ENCODE data around the gene HOXC10. TPM values are rescaled to one million over a fixed set of nuclear protein-coding genes. Genes with fewer than 3 reads are reported as not detected.

HOXC10 gene
- total and polyA plus RNA-seq, 2 donors (not counting 1 experiment from before 2014, with no cell fraction given), result not detected

GRCh38 chr12:54039417-54040147, 54.6 kb downstream of the HOXC10 start:
- H3K4me3 Mint-ChIP-seq, result no peak overlapping the region
- H3K4me1 ChIP-seq (ENCODE audit: control insufficient read depth in 2 of 2, insufficient read depth in 2 of 2, low read length in 2 of 2), result peaks cover 4 to 8% of the 10 kb centered on the region in 2 donors
- WGBS (ENCODE audit: insufficient coverage), result 36% methylated on average over 15 of the region's 16 CpGs
- ChIA-PET POLR2A (no interaction called here), CTCF (no interaction called here)
- no peak overlapping the region for H2AFZ ChIP-seq (ENCODE audit: insufficient read depth, low read depth, low read length, poor library complexity, severe bottlenecking)
- TF ChIP-seq CTCF (IDR thresholded peaks at IDR 0.05) (no peak), EZH2 (IDR thresholded peaks at IDR 0.05; ENCODE audit: borderline replicate concordance, insufficient read depth, low read depth, low read length, poor library complexity, severe bottlenecking) (no peak)
- no peak overlapping the region for H3K4me2 ChIP-seq (replicated peaks; ENCODE audit: low read depth, low read length, poor library complexity, severe bottlenecking)
- H3K9me3 Mint-ChIP-seq (ENCODE audit: insufficient read depth), result no peaks in the 10 kb centered on the region
- H3K9me3 ChIP-seq (ENCODE audit: control extremely low read depth in 1 of 3, control insufficient read depth in 2 of 3, insufficient read depth in 1 of 3, low read length in 2 of 3), result peaks cover 0 to 15% (median 0%) of the 10 kb centered on the region in 3 donors
- H4K20me1 ChIP-seq (ENCODE audit: control insufficient read depth, insufficient read depth, low read length, poor library complexity, severe bottlenecking), result no peaks in the 10 kb centered on the region
- no peak overlapping the region for H3K27ac Mint-ChIP-seq
- no peak overlapping the region for H3K9ac ChIP-seq (ENCODE audit: low read length)
- ATAC-seq (ENCODE audit: low read depth), result no peak
- intact Hi-C loops (cut with micrococcal nuclease), result no loop called here
- H3K4me3 ChIP-seq (ENCODE audit: control extremely low read depth in 1 of 5, extremely low read depth in 1 of 5, insufficient read depth in 1 of 5, low read depth in 2 of 5, low read length in 4 of 5), result no peak overlapping the region
- H3K27me3 ChIP-seq (replicated peaks in 1 of 4; ENCODE audit: control extremely low read depth in 1 of 4, control insufficient read depth in 3 of 4, insufficient read depth in 4 of 4, low read length in 3 of 4), result peaks cover 0 to 92% (median 63%) of the 10 kb centered on the region in 4 experiments
- no peak for DNase-seq
- no peaks in the 10 kb centered on the region for H3K79me2 ChIP-seq (ENCODE audit: control insufficient read depth, insufficient read depth, low read length)
- no peaks in the 10 kb centered on the region for H3K36me3 ChIP-seq (replicated peaks in 1 of 2; ENCODE audit: control extremely low read depth in 1 of 2, control insufficient read depth in 1 of 2, extremely low read depth in 1 of 2, insufficient read depth in 2 of 2, low read length in 1 of 2)
- peaks cover 3% of the 10 kb centered on the region for H3K4me1 Mint-ChIP-seq
- H3K27me3 Mint-ChIP-seq, result peaks cover 82% of the 10 kb centered on the region
- H3K27ac ChIP-seq (ENCODE audit: low read length in 2 of 2), result no peak overlapping the region

Small RNAs within 50 kb of the gene (small RNA-seq; reads per million reads assigned to genes)
- gene AC012531.3 (ENCODE audit: insufficient read length, low read depth, low replicate concordance) (not detected), gene AC012531.4 (ENCODE audit: insufficient read length, low read depth, low replicate concordance) (not detected), gene HOXC5 (ENCODE audit: insufficient read length, low read depth, low replicate concordance) (not detected), gene MIR196A2 (ENCODE audit: insufficient read length, low read depth, low replicate concordance) (not detected), gene MIR615 (ENCODE audit: insufficient read length, low read depth, low replicate concordance) (not detected), gene RF01905 (ENCODE audit: insufficient read length, low read depth, low replicate concordance) (not detected), gene RF01906 (ENCODE audit: insufficient read length, low read depth, low replicate concordance) (not detected)

Other genes starting within 250 kb of the HOXC10 start
- not detected in 2 replicates for gene CISTR, start 233.2 kb upstream of the HOXC10 start, total RNA-seq
- not detected in 2 replicates for gene CISTR, start 233.2 kb upstream of the HOXC10 start, polyA plus RNA-seq
- gene HOXC13, start 46.3 kb upstream of the HOXC10 start, total RNA-seq, result not detected in 2 replicates
- not detected in 2 replicates for gene HOXC13, start 46.3 kb upstream of the HOXC10 start, polyA plus RNA-seq
- gene HOXC12, start 30.2 kb upstream of the HOXC10 start, total RNA-seq, result not detected in 2 replicates
- gene HOXC12, start 30.2 kb upstream of the HOXC10 start, polyA plus RNA-seq, result not detected in 2 replicates
- not detected in 2 replicates for gene HOXC11, start 12.0 kb upstream of the HOXC10 start, total RNA-seq
- gene HOXC11, start 12.0 kb upstream of the HOXC10 start, polyA plus RNA-seq, result not detected in 2 replicates
- not detected in 2 replicates for gene HOTAIR, start 10.2 kb upstream of the HOXC10 start, total RNA-seq
- not detected in 2 replicates for gene HOTAIR, start 10.2 kb upstream of the HOXC10 start, polyA plus RNA-seq
- not detected in 2 replicates for gene HOXC9, start 15.0 kb downstream of the HOXC10 start, total RNA-seq
- not detected in 2 replicates for gene HOXC9, start 15.0 kb downstream of the HOXC10 start, polyA plus RNA-seq
- not detected in 2 replicates for gene HOXC8, start 23.8 kb downstream of the HOXC10 start, total RNA-seq
- not detected in 2 replicates for gene HOXC8, start 23.8 kb downstream of the HOXC10 start, polyA plus RNA-seq
- not detected in 2 replicates for gene HOXC6, start 43.3 kb downstream of the HOXC10 start, total RNA-seq
- not detected in 2 replicates for gene HOXC6, start 43.3 kb downstream of the HOXC10 start, polyA plus RNA-seq
- gene HOXC5, start 47.9 kb downstream of the HOXC10 start, total RNA-seq, result not detected in 2 replicates
- gene HOXC5, start 47.9 kb downstream of the HOXC10 start, polyA plus RNA-seq, result not detected in 2 replicates
- 6.4 and 6.5 TPM in 2 replicates for gene HOXC4, start 68.7 kb downstream of the HOXC10 start, total RNA-seq
- 1.0 and 4.3 TPM in 2 replicates for gene HOXC4, start 68.7 kb downstream of the HOXC10 start, polyA plus RNA-seq
- gene SMUG1, start 203.8 kb downstream of the HOXC10 start, total RNA-seq, result 37.5 and 42.3 TPM in 2 replicates
- 25.0 and 31.9 TPM in 2 replicates for gene SMUG1, start 203.8 kb downstream of the HOXC10 start, polyA plus RNA-seq